Endothelial cell of umbilical vein (primary cell): ENCODE measurements around the gene ATF7IP. TPM values are rescaled to one million over a fixed set of nuclear protein-coding genes. Genes with fewer than 3 reads are reported as not detected.
"Not testable (repeated sequence)": the region's sequence is repeated elsewhere in the genome, so short reads cannot be mapped to it uniquely, and the experiment has no call there.

Source experiments
- BruUV-seq: library from RNA; stranded (reverse); fragments of 400-500 nt; replicated peaks from 2 replicates; lab custom pipeline; 2021; lab: Mats Ljungman, UMichigan
- CTCF ChIA-PET: fragments of 300-600, 350-600 bp; sonication (Branson Sonifier 250); formaldehyde crosslinking; loops from one replicate; lab custom pipeline; 2021; ENCODE audit warnings: antibody characterized with exemption, inconsistent platforms; lab: Charles Lee
- POLR2A ChIA-PET: fragments of 300-600, 350-600 bp; sonication (Branson Sonifier 250); formaldehyde crosslinking; loops from one replicate; lab custom pipeline; 2021; ENCODE audit warnings: antibody characterized with exemption, inconsistent platforms; lab: Charles Lee
- DNase-seq: peaks from one replicate; pipeline ENCODE4 v3.0.0-alpha.2; 2011; ENCODE audit warnings: low read depth, low spot score
- FAIRE-seq: peaks from 2 replicates; lab custom pipeline; 2011; peaks lifted over from hg19 to GRCh38; lab: Jason Lieb, UNC
- H2AFZ ChIP-seq: 2 replicates; pipeline ENCODE4 v1.6.0; 2012; ENCODE audit warnings: low read depth, low read length, control low read depth, inconsistent platforms
- H3K27ac ChIP-seq: 2 replicates; pipeline ENCODE4 v1.5.1; 2011; ENCODE audit warnings: low read depth, mild to moderate bottlenecking, control low read depth, low read length, moderate library complexity; ENCODE audit not compliant: insufficient read depth
- H3K27me3 ChIP-seq, 2 experiments: 2 replicates each; pipeline versions ENCODE4 v1.6.0 to v1.6.1; 2011; ENCODE audit warnings: low read length in 2 of 2, mixed read lengths in 1 of 2; ENCODE audit not compliant: control insufficient read depth in 2 of 2, insufficient read depth in 2 of 2
- H3K36me3 ChIP-seq, 2 experiments: 2 replicates in 1 of 2; 3 replicates in 1 of 2; pipeline ENCODE4 v1.5.1; 2011; ENCODE audit warnings: low read length in 2 of 2, mild to moderate bottlenecking in 1 of 2, moderate library complexity in 1 of 2; ENCODE audit not compliant: control insufficient read depth in 2 of 2, insufficient read depth in 2 of 2; ENCODE audit errors: extremely low read depth in 1 of 2
- H3K4me1 ChIP-seq: 3 replicates; pipeline ENCODE4 v1.5.1; 2011; ENCODE audit warnings: mild to moderate bottlenecking, low read length; ENCODE audit not compliant: control insufficient read depth, insufficient read depth; ENCODE audit errors: extremely low read depth
- H3K4me2 ChIP-seq: 2 replicates; pipeline ENCODE4 v1.6.1; 2011; ENCODE audit warnings: low read length, control low read depth, mixed read lengths; ENCODE audit not compliant: insufficient read depth
- H3K4me3 ChIP-seq, 3 experiments: fragments of 200-600 bp in 1 of 3; sonication (generic), shearing (Covaris generic) in 1 of 3; replicated peaks in 1 of 3; 2 replicates each; pipeline ENCODE4 v1.5.1; 2011 to 2016; ENCODE audit warnings: control low read depth in 3 of 3, low read length in 3 of 3, mild to moderate bottlenecking in 2 of 3, inconsistent platforms in 1 of 3, low read depth in 1 of 3, moderate library complexity in 1 of 3; ENCODE audit not compliant: insufficient read depth in 1 of 3
- H3K79me2 ChIP-seq: 2 replicates; pipeline ENCODE4 v1.6.0; 2012; ENCODE audit warnings: low read length, inconsistent platforms; ENCODE audit not compliant: control insufficient read depth, insufficient read depth
- H3K9ac ChIP-seq: replicated peaks from 2 replicates; pipeline ENCODE3; 2011; ENCODE audit warnings: low read length, control low read depth; ENCODE audit not compliant: insufficient read depth; ENCODE audit errors: extremely low read depth
- H3K9me1 ChIP-seq: replicated peaks from 3 replicates; pipeline ENCODE4 v1.6.0; 2011; ENCODE audit warnings: mild to moderate bottlenecking, low read length; ENCODE audit not compliant: control insufficient read depth, insufficient read depth; ENCODE audit errors: extremely low read depth
- H3K9me3 ChIP-seq: replicated peaks from 2 replicates; pipeline ENCODE4 v1.5.1; 2012; ENCODE audit warnings: low read length, inconsistent platforms; ENCODE audit not compliant: control insufficient read depth, insufficient read depth
- H4K20me1 ChIP-seq: replicated peaks from 2 replicates; pipeline ENCODE3; 2011; ENCODE audit warnings: mild to moderate bottlenecking, low read length; ENCODE audit not compliant: control insufficient read depth, insufficient read depth; ENCODE audit errors: extremely low read depth
- EZH2 ChIP-seq: IDR thresholded peaks from 2 replicates; pipeline ENCODE4 v1.6.1; 2012; ENCODE audit warnings: borderline replicate concordance, low read depth, mild to moderate bottlenecking, moderate library complexity, low read length, inconsistent platforms; ENCODE audit not compliant: severe bottlenecking
- FOS ChIP-seq: IDR thresholded peaks from 2 replicates; pipeline ENCODE4 v1.6.1; 2011; ENCODE audit warnings: mild to moderate bottlenecking, low read length, moderate library complexity, borderline replicate concordance; ENCODE audit not compliant: insufficient read depth
- GATA2 ChIP-seq: IDR thresholded peaks from 2 replicates; pipeline ENCODE4 v1.7.0; 2011; ENCODE audit warnings: low read depth, mild to moderate bottlenecking, moderate library complexity, mixed read lengths, low read length; ENCODE audit not compliant: insufficient read length, insufficient read depth
- JUN ChIP-seq: IDR thresholded peaks from 2 replicates; pipeline ENCODE4 v1.6.1; 2011; ENCODE audit warnings: borderline replicate concordance, low read depth; ENCODE audit not compliant: insufficient read length, insufficient read depth
- MAX ChIP-seq: IDR thresholded peaks from 2 replicates; pipeline ENCODE4 v1.6.1; 2011; ENCODE audit not compliant: insufficient read depth, insufficient read length
- MYC ChIP-seq: IDR thresholded peaks from one replicate; pipeline ENCODE4 v1.6.1; 2011; ENCODE audit warnings: mild to moderate bottlenecking, low read depth, low read length
- POLR2AphosphoS5 ChIP-seq: IDR thresholded peaks from 2 replicates; pipeline ENCODE4 v1.6.1; 2012; ENCODE audit warnings: low read depth, mild to moderate bottlenecking, control low read depth, low read length, moderate library complexity; ENCODE audit not compliant: insufficient read depth
- dilution Hi-C: fragments of 300-500 bp; cut with MboI; formaldehyde crosslinking; loops from one replicate; pipeline ENCODE4 v1.15.0; 2019; ENCODE audit warnings: low sequenced_read_pairs; ENCODE audit not compliant: extremely low pct_ligation_motif_present
- intact Hi-C: fragments of 100-400 bp; cut with micrococcal nuclease; formaldehyde crosslinking; loops from one replicate; pipeline ENCODE4 v1.10.0; 2022
- polyA plus RNA-seq, 4 experiments: library from polyadenylated mRNA; depleted of rRNA in 3 of 4; stranded (reverse) in 3 of 4; unstranded in 1 of 4; fragments of >200 nt; gene quantifications; 2 replicates each; pipeline versions ENCODE4 v1.2.1 to v1.2.3, GENCODE V29; 2011 to 2012; ENCODE audit warnings: missing spikeins in 1 of 4
- total RNA-seq: library from RNA; stranded (reverse); gene quantifications from 2 replicates; pipeline ENCODE4 v1.2.3, GENCODE V29; 2021

Gene ATF7IP
- total and polyA plus RNA-seq, 2 donors (not counting 3 experiments of a cell fraction or from before 2014, with no cell fraction given) = 14.5 to 73.5 TPM

DNA sequence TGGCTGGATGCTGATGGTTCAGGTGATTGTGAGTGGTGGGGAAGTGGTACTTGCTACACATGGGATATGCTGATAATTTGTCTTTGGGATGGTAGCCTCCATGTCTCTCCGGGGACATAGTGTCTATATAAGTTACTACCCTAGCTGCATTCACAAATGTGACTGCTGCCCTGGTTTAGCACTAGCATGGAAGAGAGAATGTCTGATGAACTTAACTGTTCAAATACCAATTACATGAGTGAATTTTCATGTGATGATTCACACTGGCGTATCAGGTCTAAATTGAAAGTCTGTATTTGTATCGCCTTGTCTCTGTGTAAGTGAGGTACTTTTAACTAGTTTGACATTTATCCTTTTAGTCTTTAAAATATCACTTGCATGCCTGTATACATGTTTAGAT is 34.4 kb downstream of the ATF7IP start:
- peak overlapping the region; percentile 25 for H3K27ac ChIP-seq
- no peak overlapping the region for H2AFZ ChIP-seq
- TF ChIP-seq FOS = peak; percentile 11
- TF ChIP-seq GATA2 = no peak
- no peak overlapping the region for H3K9ac ChIP-seq
- peaks cover 4% of the 10 kb centered on the region for H4K20me1 ChIP-seq
- dilution Hi-C loops = no loop called here
- H3K4me1 ChIP-seq = peaks cover 17% of the 10 kb centered on the region
- FAIRE-seq (peak; percentile 35), DNase-seq (peak; percentile 42)
- H3K36me3 ChIP-seq = no peaks in the 10 kb centered on the region
- ChIA-PET CTCF (interaction anchor here (0.9 to 1.7 kb wide), 7 partner anchors 10 to 162 kb away, joined by 3 to 7 read pairs (median 3); partner anchors contain the start of gene ATF7IP), POLR2A (no interaction called here)
- BruUV-seq = no TSS peak
- H3K79me2 ChIP-seq = peaks cover 83% of the 10 kb centered on the region
- no peaks in the 10 kb centered on the region for H3K9me1 ChIP-seq
- peak overlapping the region; percentile 26 for H3K4me2 ChIP-seq
- no peaks in the 10 kb centered on the region for H3K9me3 ChIP-seq
- no peak overlapping the region for H3K4me3 ChIP-seq
- no peaks in the 10 kb centered on the region for H3K27me3 ChIP-seq
- intact Hi-C loops = loop anchor here (2.0 to 5.0 kb wide), 2 partner anchors 15 to 33 kb away; partner anchors contain the start of gene ATF7IP

GRCh38 chr12:14400599-14400998 is 35.1 kb downstream of the ATF7IP start:
- Histone ChIP-seq H3K9me3 (no peaks in the 10 kb centered on the region), H3K27me3 (no peaks in the 10 kb centered on the region), H3K4me3 (no peak overlapping the region), H3K4me1 (peaks cover 16% of the 10 kb centered on the region), H3K9me1 (no peaks in the 10 kb centered on the region), H3K27ac (no peak overlapping the region), H3K79me2 (peaks cover 82% of the 10 kb centered on the region), H2AFZ (no peak overlapping the region), H3K4me2 (no peak overlapping the region), H3K9ac (no peak overlapping the region), H4K20me1 (peaks cover 4% of the 10 kb centered on the region), H3K36me3 (no peaks in the 10 kb centered on the region)
- dilution Hi-C loops (no loop called here), intact Hi-C loops (loop anchor here (2.0 to 5.0 kb wide), 2 partner anchors 16 to 33 kb away; partner anchors contain the start of gene ATF7IP)
- no peak for FAIRE-seq
- no peak for DNase-seq
- BruUV-seq = no TSS peak
- CTCF ChIA-PET = interaction anchor here (0.9 kb wide), 1 partner anchor 14 kb away, joined by 4 read pairs; no protein-coding TSS in a partner anchor
- TF ChIP-seq FOS (no peak), POLR2AphosphoS5 (no peak), EZH2 (no peak), MYC (no peak), GATA2 (no peak), JUN (no peak), MAX (no peak)
- POLR2A ChIA-PET = no interaction called here

DNA sequence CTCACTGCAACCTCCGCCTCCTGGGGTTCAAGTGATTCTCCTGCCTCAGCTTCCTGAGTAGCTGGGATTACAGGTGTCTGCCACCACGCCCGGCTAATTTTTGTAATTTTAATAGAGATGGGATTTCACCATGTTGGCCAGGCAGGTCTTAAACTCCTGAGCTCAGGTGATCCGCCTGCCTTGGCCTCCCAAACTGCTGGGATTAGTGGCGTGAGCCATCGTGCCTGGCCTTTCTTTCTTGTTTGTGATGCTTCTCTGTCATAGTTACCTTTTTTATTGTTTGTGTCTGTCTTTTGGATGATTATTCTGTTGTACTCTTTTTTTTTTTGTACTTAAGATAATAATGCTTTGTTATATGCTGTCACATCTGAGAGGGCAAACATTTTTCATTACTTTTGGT is 35.8 kb downstream of the ATF7IP start:
- dilution Hi-C loops, BruUV-seq, H3K4me2 ChIP-seq, H3K4me3 ChIP-seq, H2AFZ ChIP-seq, H3K9ac ChIP-seq, H3K27ac ChIP-seq, H3K36me3 ChIP-seq, H3K9me3 ChIP-seq, H4K20me1 ChIP-seq, FAIRE-seq, H3K27me3 ChIP-seq, POLR2A ChIA-PET, H3K9me1 ChIP-seq, DNase-seq: not testable (repeated sequence)
- CTCF ChIA-PET = interaction anchor here (0.9 to 2.2 kb wide), 5 partner anchors 8 to 163 kb away, joined by 3 to 9 read pairs (median 4); partner anchors contain the start of gene ATF7IP
- Histone ChIP-seq H3K4me1 (peaks cover 16% of the 10 kb centered on the region), H3K79me2 (peaks cover 83% of the 10 kb centered on the region)
- intact Hi-C loops = loop anchor here (2.0 to 5.0 kb wide), 2 partner anchors 16 to 34 kb away; partner anchors contain the start of gene ATF7IP
